ENCODE results near the gene SEC14L3. TPM values are rescaled to one million over a fixed set of nuclear protein-coding genes. Genes with fewer than 3 reads are reported as not detected.
"Not testable (repeated sequence)": the region's sequence is repeated elsewhere in the genome, so short reads cannot be mapped to it uniquely, and the experiment has no call there.

SEC14L3 gene
- total RNA-seq, 3 donors from 2014 or later (not counting 1 experiment from before 2014, with no cell fraction given) = not detected

DNA sequence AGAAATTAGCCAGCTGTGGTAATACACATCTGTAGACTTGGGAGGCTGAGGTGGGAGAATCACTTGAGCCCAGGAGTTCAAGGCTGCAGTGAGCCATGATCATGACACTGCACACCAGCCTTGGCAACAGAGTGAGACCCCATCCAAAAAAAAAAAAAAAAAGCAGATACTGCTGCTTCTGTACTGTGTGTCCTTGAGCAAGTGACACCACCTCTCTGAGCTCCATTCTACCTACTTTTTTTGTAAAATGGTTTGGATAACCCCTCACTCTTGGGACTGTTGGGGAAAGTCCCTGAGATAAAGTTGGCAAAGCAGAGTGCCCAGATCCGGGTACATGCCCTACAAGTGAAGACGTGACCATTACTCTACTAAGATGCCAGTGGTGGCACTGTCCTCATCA, 2.7 kb downstream of the SEC14L3 start:
- H3K27ac ChIP-seq (ENCODE audit: low read length) = no peak overlapping the region
- peaks cover 15% of the 10 kb centered on the region for H3K4me1 ChIP-seq (ENCODE audit: control insufficient read depth, insufficient read depth, low read length)
- 72% methylated on average over 2 of the region's 2 CpGs for WGBS (ENCODE audit: insufficient coverage)
- ATAC-seq = no peak
- peaks cover 19 to 25% of the 10 kb centered on the region in 2 donors for H3K27me3 Mint-ChIP-seq (ENCODE audit: low read depth in 2 of 2)
- peaks cover 8% of the 10 kb centered on the region in 2 donors for H3K4me1 Mint-ChIP-seq
- no peaks in the 10 kb centered on the region for H3K36me3 Mint-ChIP-seq
- H3K36me3 ChIP-seq (ENCODE audit: control insufficient read depth, insufficient read depth, low read length) = no peaks in the 10 kb centered on the region
- no peak overlapping the region for H3K4me3 Mint-ChIP-seq
- peaks cover 3% of the 10 kb centered on the region for H3K27me3 ChIP-seq (ENCODE audit: control insufficient read depth, insufficient read depth, low read length)
- no peak overlapping the region for H3K4me3 ChIP-seq (ENCODE audit: low read length)
- H3K9me3 Mint-ChIP-seq = peaks cover 0 to 2% of the 10 kb centered on the region in 2 donors
- H3K9me3 ChIP-seq (ENCODE audit: control insufficient read depth, insufficient read depth, low read length) = no peaks in the 10 kb centered on the region
- TF ChIP-seq, protein P1, sequence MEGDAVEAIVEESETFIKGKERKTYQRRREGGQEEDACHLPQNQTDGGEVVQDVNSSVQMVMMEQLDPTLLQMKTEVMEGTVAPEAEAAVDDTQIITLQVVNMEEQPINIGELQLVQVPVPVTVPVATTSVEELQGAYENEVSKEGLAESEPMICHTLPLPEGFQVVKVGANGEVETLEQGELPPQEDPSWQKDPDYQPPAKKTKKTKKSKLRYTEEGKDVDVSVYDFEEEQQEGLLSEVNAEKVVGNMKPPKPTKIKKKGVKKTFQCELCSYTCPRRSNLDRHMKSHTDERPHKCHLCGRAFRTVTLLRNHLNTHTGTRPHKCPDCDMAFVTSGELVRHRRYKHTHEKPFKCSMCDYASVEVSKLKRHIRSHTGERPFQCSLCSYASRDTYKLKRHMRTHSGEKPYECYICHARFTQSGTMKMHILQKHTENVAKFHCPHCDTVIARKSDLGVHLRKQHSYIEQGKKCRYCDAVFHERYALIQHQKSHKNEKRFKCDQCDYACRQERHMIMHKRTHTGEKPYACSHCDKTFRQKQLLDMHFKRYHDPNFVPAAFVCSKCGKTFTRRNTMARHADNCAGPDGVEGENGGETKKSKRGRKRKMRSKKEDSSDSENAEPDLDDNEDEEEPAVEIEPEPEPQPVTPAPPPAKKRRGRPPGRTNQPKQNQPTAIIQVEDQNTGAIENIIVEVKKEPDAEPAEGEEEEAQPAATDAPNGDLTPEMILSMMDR (IDR thresholded peaks at IDR 0.05) = no peak
- no peak for DNase-seq
- intact Hi-C loops (cut with micrococcal nuclease) = no loop called here
- H3K27ac Mint-ChIP-seq = no peak overlapping the region

DNA sequence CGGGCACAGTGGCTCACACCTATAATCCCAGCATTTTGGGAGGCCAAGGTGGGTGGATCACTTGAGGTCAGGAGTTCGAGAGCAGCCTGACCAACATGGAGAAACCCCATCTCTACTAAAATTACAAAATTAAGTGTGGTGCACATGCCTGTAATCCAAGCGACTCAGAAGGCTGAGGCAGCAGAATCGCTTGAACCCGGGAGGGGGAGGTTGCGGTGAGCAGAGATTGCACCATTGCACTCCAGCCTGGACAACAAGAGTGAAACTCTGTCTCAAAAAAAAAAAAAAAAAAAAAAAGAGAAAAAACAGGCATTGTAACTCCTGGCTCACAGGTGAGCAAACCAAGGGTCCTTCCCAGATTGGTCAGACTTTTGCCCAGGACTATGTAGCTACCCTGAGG, 11.3 kb downstream of the SEC14L3 start:
- H3K27ac Mint-ChIP-seq; H3K4me1 ChIP-seq (ENCODE audit: control insufficient read depth, insufficient read depth, low read length); H3K9me3 Mint-ChIP-seq; H3K36me3 ChIP-seq (ENCODE audit: control insufficient read depth, insufficient read depth, low read length); DNase-seq; H3K27me3 ChIP-seq (ENCODE audit: control insufficient read depth, insufficient read depth, low read length); H3K27ac ChIP-seq (ENCODE audit: low read length); ATAC-seq; intact Hi-C loops (cut with micrococcal nuclease); H3K4me3 Mint-ChIP-seq; H3K4me3 ChIP-seq (ENCODE audit: low read length); H3K36me3 Mint-ChIP-seq; H3K9me3 ChIP-seq (ENCODE audit: control insufficient read depth, insufficient read depth, low read length); H3K4me1 Mint-ChIP-seq: not testable (repeated sequence)
- H3K27me3 Mint-ChIP-seq (ENCODE audit: low read depth in 2 of 2) = peaks cover 21 to 29% of the 10 kb centered on the region in 2 donors
- WGBS (ENCODE audit: insufficient coverage) = 82% methylated on average over 5 of the region's 6 CpGs

DNA sequence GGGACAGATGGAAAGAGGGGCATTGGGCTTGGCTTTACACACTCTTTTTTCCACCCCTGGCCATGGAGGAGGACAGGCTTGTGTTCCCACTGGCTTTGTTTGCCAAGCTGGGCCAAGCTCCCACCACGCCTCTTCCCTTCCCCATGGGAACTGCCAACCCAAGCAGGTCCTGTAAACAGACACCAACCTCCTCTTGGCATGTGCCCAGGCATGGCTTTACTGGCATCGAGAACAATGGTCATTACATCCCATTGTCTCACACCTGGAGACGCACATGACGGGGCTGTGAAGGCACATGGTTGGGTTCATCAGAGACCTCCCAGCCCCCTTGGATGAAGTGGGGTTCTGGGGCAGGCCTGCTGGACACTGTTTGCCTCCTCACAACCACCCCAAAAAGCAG, 11.7 kb downstream of the SEC14L3 start:
- H3K27ac ChIP-seq (ENCODE audit: low read length) = no peak overlapping the region

DNA sequence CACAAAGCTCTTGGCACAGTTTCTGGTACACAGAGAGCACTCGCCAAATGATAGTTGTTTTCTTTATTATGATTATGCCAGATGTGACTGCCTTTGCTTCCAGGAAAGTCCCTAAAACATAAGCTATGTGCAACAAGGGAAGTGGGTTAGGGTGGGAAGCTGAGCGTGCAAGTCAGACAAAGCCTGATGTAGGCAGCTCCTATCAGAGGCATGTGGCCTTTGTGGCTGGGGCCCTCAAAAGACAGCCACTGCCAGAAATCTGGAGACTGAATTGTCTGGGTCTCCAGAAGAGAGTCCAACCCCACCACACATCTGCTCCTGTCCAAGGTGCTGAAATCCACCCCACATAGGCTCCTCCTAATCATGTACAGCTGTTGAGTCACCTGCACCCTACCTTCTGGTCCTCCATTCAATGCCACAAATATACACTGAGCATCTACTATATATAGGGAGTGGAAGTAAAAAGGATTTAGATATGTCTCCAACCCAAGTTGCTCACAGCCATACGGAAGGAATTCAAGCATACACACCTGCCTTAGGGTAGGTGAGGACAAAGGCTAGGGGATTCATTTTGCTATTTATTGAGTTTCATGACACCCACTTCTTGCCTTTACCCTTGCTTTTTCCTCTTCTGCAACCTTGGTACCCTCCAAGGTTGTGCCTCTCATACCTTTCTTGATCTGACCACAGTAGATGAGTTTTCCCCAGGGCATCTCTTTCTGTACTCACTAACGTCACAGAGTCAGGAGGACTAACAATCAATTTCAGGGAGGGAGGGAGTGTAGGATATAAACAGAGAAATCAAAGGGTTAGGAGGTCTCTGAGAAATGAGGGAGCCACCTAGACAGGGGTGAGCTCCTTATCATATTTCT, 12.4 kb downstream of the SEC14L3 start:
- H3K9me3 ChIP-seq (ENCODE audit: control insufficient read depth, insufficient read depth, low read length) = no peaks in the 10 kb centered on the region
- Mint-ChIP-seq H3K27ac (no peak overlapping the region), H3K4me3 (no peak overlapping the region), H3K36me3 (no peaks in the 10 kb centered on the region), H3K27me3 (ENCODE audit: low read depth in 2 of 2) (peaks cover 11 to 24% of the 10 kb centered on the region in 2 donors), H3K4me1 (no peaks in the 10 kb centered on the region), H3K9me3 (no peaks in the 10 kb centered on the region)
- no peak overlapping the region for H3K4me3 ChIP-seq (ENCODE audit: low read length)
- no peak overlapping the region for H3K27ac ChIP-seq (ENCODE audit: low read length)
- no peaks in the 10 kb centered on the region for H3K27me3 ChIP-seq (ENCODE audit: control insufficient read depth, insufficient read depth, low read length)
- peak; percentile 21 to 42 (median 24) for ATAC-seq
- no peaks in the 10 kb centered on the region for H3K4me1 ChIP-seq (ENCODE audit: control insufficient read depth, insufficient read depth, low read length)
- no peaks in the 10 kb centered on the region for H3K36me3 ChIP-seq (ENCODE audit: control insufficient read depth, insufficient read depth, low read length)
- DNase-seq = peak in 1 of 2 donors; percentile 45
- 78% methylated on average over 4 of the region's 4 CpGs for WGBS (ENCODE audit: insufficient coverage)
- intact Hi-C loops (cut with micrococcal nuclease) = no loop called here
- TF ChIP-seq, protein P1 (IDR thresholded peaks at IDR 0.05) = no peak

More for the DNA sequence above, 11.7 kb downstream of the SEC14L3 start:
- Histone ChIP-seq H3K9me3 (ENCODE audit: control insufficient read depth, insufficient read depth, low read length) (no peaks in the 10 kb centered on the region), H3K4me3 (ENCODE audit: low read length) (no peak overlapping the region), H3K36me3 (ENCODE audit: control insufficient read depth, insufficient read depth, low read length) (no peaks in the 10 kb centered on the region), H3K27me3 (ENCODE audit: control insufficient read depth, insufficient read depth, low read length) (no peaks in the 10 kb centered on the region), H3K4me1 (ENCODE audit: control insufficient read depth, insufficient read depth, low read length) (no peaks in the 10 kb centered on the region)
- no peak overlapping the region for H3K27ac Mint-ChIP-seq
- TF ChIP-seq, protein P1 (IDR thresholded peaks at IDR 0.05) = no peak
- DNase-seq (no peak), ATAC-seq (no peak)
- no peaks in the 10 kb centered on the region for H3K36me3 Mint-ChIP-seq
- intact Hi-C loops (cut with micrococcal nuclease) = no loop called here
- peaks cover 0 to 2% of the 10 kb centered on the region in 2 donors for H3K9me3 Mint-ChIP-seq
- peaks cover 17 to 24% of the 10 kb centered on the region in 2 donors for H3K27me3 Mint-ChIP-seq (ENCODE audit: low read depth in 2 of 2)
- no peaks in the 10 kb centered on the region for H3K4me1 Mint-ChIP-seq
- WGBS (ENCODE audit: insufficient coverage) = 79% methylated on average over 4 of the region's 4 CpGs
- H3K4me3 Mint-ChIP-seq = no peak overlapping the region
